DOHH2 (cell line): ENCODE data around the gene FNDC3B.
"Not testable (repeated sequence)": the region's sequence is repeated elsewhere in the genome, so short reads cannot be mapped to it uniquely, and the experiment has no call there.

Experiments
- H3F3A ChIP-seq: fragments of 200-600 bp; sonication (generic), shearing (Covaris generic); 2 replicates; pipeline ENCODE4 v1.6.0; 2016; ENCODE audit warnings: antibody characterized with exemption, mild to moderate bottlenecking; ENCODE audit not compliant: control insufficient read depth, insufficient read depth
- H3K27ac ChIP-seq: fragments of 200-600 bp; sonication (generic); 2 replicates; pipeline ENCODE4 v1.5.1; 2014; ENCODE audit warnings: low read depth, mild to moderate bottlenecking, low read length, moderate library complexity
- H3K27me3 ChIP-seq: fragments of 200-600 bp; sonication (generic); 2 replicates; pipeline ENCODE4 v1.6.1; 2014; ENCODE audit warnings: mild to moderate bottlenecking, low read length, mixed read lengths; ENCODE audit not compliant: control insufficient read depth
- H3K36me3 ChIP-seq: fragments of 200-600 bp; sonication (generic); 2 replicates; pipeline ENCODE4 v1.6.1; 2014; ENCODE audit warnings: mild to moderate bottlenecking, low read length, moderate library complexity, mixed read lengths; ENCODE audit not compliant: control insufficient read depth
- H3K4me1 ChIP-seq: fragments of 200-600 bp; sonication (generic); 2 replicates; pipeline ENCODE4 v1.6.1; 2014; ENCODE audit warnings: mild to moderate bottlenecking, low read length, mixed read lengths; ENCODE audit not compliant: control insufficient read depth
- H3K4me2 ChIP-seq: fragments of 200-600 bp; sonication (generic); 2 replicates; pipeline ENCODE4 v1.6.0; 2014; ENCODE audit warnings: mild to moderate bottlenecking, low read length, moderate library complexity
- H3K4me3 ChIP-seq: fragments of 200-600 bp; sonication (generic); 2 replicates; pipeline ENCODE4 v1.5.1; 2014; ENCODE audit warnings: mild to moderate bottlenecking, low read length, mixed read lengths
- H3K79me2 ChIP-seq: fragments of 200-600 bp; sonication (generic); 2 replicates; pipeline ENCODE4 v1.6.1; 2014; ENCODE audit warnings: mild to moderate bottlenecking, low read length, mixed read lengths; ENCODE audit not compliant: control insufficient read depth
- H3K9me2 ChIP-seq: fragments of 200-600 bp; sonication (generic); replicated peaks from 2 replicates; pipeline ENCODE4 v1.6.1; 2014; ENCODE audit warnings: mild to moderate bottlenecking, low read length, mixed read lengths; ENCODE audit not compliant: control insufficient read depth
- H3K9me3 ChIP-seq: fragments of 200-600 bp; sonication (generic); 2 replicates; pipeline ENCODE4 v1.6.1; 2014; ENCODE audit warnings: antibody characterized with exemption, low read length, mixed read lengths; ENCODE audit not compliant: control insufficient read depth, insufficient read depth
- H4K20me1 ChIP-seq: fragments of 200-600 bp; sonication (generic); 2 replicates; pipeline ENCODE4 v1.6.0; 2014; ENCODE audit warnings: low read depth, mild to moderate bottlenecking, antibody characterized with exemption, low read length, moderate library complexity; ENCODE audit not compliant: control insufficient read depth, insufficient read depth
- EZH2phosphoT487 ChIP-seq: fragments of 200-600 bp; sonication (generic); IDR thresholded peaks from 2 replicates; pipeline ENCODE4 v1.6.1; 2017; ENCODE audit warnings: borderline replicate concordance, mild to moderate bottlenecking, antibody characterized with exemption, low read length, moderate library complexity, mixed read lengths
- TF ChIP-seq, protein P1 (sequence below): fragments of 200-600 bp; sonication (generic); IDR thresholded peaks from one replicate; pipeline ENCODE4 v1.5.1; 2014; ENCODE audit warnings: antibody characterized with exemption, mild to moderate bottlenecking, low read depth, low read length; ENCODE audit not compliant: poor library complexity, severe bottlenecking

Gene FNDC3B

DNA sequence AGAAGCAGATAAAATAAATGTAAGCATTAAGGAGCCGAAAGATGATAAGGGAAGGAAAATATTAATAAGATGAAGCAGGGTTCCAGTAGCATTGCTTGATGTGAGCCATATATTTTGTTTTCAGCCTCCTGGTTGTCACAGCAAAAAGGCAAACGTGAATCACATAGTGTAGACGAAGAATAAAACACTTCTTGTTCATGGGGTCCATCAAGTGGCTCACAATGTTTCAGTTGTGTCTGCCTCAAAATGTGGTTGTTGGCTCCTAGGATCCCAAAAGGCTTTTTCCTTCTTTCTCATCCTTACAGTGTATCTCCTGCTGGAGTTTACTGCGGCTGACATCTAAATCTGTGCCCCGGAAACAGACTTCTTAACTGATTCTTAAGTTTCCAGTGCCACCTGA, 213.8 kb downstream of the FNDC3B start:
- H3K27me3 ChIP-seq = no peaks in the 10 kb centered on the region
- H3K4me3 ChIP-seq = no peak overlapping the region
- no peaks in the 10 kb centered on the region for H3K9me2 ChIP-seq
- no peak overlapping the region for H3K4me2 ChIP-seq
- H3F3A ChIP-seq = no peaks in the 10 kb centered on the region
- H3K27ac ChIP-seq = no peak overlapping the region
- no peak for TF ChIP-seq EZH2phosphoT487
- TF ChIP-seq, protein P1, sequence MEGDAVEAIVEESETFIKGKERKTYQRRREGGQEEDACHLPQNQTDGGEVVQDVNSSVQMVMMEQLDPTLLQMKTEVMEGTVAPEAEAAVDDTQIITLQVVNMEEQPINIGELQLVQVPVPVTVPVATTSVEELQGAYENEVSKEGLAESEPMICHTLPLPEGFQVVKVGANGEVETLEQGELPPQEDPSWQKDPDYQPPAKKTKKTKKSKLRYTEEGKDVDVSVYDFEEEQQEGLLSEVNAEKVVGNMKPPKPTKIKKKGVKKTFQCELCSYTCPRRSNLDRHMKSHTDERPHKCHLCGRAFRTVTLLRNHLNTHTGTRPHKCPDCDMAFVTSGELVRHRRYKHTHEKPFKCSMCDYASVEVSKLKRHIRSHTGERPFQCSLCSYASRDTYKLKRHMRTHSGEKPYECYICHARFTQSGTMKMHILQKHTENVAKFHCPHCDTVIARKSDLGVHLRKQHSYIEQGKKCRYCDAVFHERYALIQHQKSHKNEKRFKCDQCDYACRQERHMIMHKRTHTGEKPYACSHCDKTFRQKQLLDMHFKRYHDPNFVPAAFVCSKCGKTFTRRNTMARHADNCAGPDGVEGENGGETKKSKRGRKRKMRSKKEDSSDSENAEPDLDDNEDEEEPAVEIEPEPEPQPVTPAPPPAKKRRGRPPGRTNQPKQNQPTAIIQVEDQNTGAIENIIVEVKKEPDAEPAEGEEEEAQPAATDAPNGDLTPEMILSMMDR = no peak
- H3K79me2 ChIP-seq = no peaks in the 10 kb centered on the region
- no peaks in the 10 kb centered on the region for H3K4me1 ChIP-seq
- no peaks in the 10 kb centered on the region for H3K36me3 ChIP-seq
- H4K20me1 ChIP-seq = no peaks in the 10 kb centered on the region
- H3K9me3 ChIP-seq = no peaks in the 10 kb centered on the region

DNA sequence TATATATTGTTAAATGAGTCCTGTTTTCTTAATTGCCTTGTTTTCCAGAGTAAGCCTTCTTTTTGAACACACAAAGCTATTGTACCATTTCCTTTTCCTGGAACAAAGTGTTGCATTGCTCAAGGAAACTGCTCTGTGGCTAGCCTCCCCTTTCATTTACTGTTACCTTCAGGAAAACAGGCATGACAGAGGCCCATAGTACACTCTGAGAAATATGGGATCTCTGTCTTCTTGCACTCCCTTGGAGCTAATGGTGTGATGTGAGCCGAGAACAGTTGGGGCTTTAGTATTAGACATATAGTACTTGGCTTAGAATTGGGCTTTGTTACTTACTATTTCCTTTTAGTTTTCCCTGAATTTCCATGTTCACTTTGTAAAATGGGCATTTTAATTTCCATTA, 215.2 kb downstream of the FNDC3B start:
- H3K4me2 ChIP-seq = no peak overlapping the region
- H3K36me3 ChIP-seq = no peaks in the 10 kb centered on the region
- no peaks in the 10 kb centered on the region for H3K79me2 ChIP-seq
- H3K9me2 ChIP-seq = no peaks in the 10 kb centered on the region
- H3K27ac ChIP-seq = no peak overlapping the region
- H4K20me1 ChIP-seq = no peaks in the 10 kb centered on the region
- H3F3A ChIP-seq = no peaks in the 10 kb centered on the region
- no peaks in the 10 kb centered on the region for H3K9me3 ChIP-seq
- no peak for TF ChIP-seq EZH2phosphoT487
- TF ChIP-seq, protein P1 = no peak
- no peak overlapping the region for H3K4me3 ChIP-seq
- no peaks in the 10 kb centered on the region for H3K27me3 ChIP-seq
- H3K4me1 ChIP-seq = no peaks in the 10 kb centered on the region

GRCh38 chr3:172255321-172255720, 215.9 kb downstream of the FNDC3B start:
- not testable (repeated sequence) for H3K27ac ChIP-seq, H3K9me2 ChIP-seq, H3K9me3 ChIP-seq, H3K4me2 ChIP-seq, H3F3A ChIP-seq, H3K79me2 ChIP-seq, H3K4me3 ChIP-seq, H3K27me3 ChIP-seq, H3K4me1 ChIP-seq, H3K36me3 ChIP-seq, H4K20me1 ChIP-seq

- no peak overlapping the region for H3K4me3 ChIP-seq
- no peaks in the 10 kb centered on the region for H3K36me3 ChIP-seq
- no peaks in the 10 kb centered on the region for H4K20me1 ChIP-seq
- TF ChIP-seq, protein P1 = no peak
- no peak for TF ChIP-seq EZH2phosphoT487
- H3K79me2 ChIP-seq = no peaks in the 10 kb centered on the region
- H3K27me3 ChIP-seq = no peaks in the 10 kb centered on the region
- no peak overlapping the region for H3K4me2 ChIP-seq
- no peaks in the 10 kb centered on the region for H3F3A ChIP-seq
- H3K27ac ChIP-seq = no peak overlapping the region
- H3K9me3 ChIP-seq = no peaks in the 10 kb centered on the region
- no peaks in the 10 kb centered on the region for H3K9me2 ChIP-seq
- H3K4me1 ChIP-seq = no peaks in the 10 kb centered on the region
Observed at GRCh38 chr3:172256101-172256734, 216.8 kb downstream of the FNDC3B start.
